ENCODE data around the gene CYP2C9. TPM values are rescaled to one million over a fixed set of nuclear protein-coding genes. Genes with fewer than 3 reads are reported as not detected.

The CYP2C9 gene
- total and polyA plus RNA-seq, 2 donors (not counting 3 experiments of a cell fraction or from before 2014, with no cell fraction given) = not detected

DNA sequence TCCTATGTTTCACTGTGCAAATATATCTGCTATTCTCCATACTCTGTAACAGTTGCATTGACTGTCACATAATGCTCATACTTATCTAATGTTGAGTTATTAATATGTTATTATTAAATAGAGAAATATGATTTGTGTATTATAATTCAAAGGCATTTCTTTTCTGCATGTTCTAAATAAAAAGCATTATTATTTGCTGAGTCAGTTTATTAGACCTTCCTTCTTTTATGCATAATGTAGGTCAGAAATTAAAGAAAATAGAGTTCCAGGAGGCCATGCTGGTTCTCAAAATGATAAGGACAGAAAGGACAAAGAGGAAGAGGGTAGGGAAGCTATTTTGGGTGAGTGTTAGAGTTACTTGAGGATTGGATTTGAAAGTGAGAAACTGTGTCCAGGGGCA lies 50.7 kb downstream of the CYP2C9 start:
- dilution Hi-C loops (cut with MboI; ENCODE audit: extremely low pct_ligation_motif_present, low sequenced_read_pairs) (no loop called here), intact Hi-C loops (cut with micrococcal nuclease) (no loop called here)
- H3K4me3 ChIP-seq (replicated peaks in 1 of 3; ENCODE audit: insufficient read depth in 1 of 3, low read depth in 1 of 3, low read length in 3 of 3) = no peak overlapping the region
- no peak overlapping the region for H3K4me2 ChIP-seq (ENCODE audit: insufficient read depth, low read length)
- no peaks in the 10 kb centered on the region for H3K36me3 ChIP-seq (ENCODE audit: control insufficient read depth in 2 of 2, extremely low read depth in 1 of 2, insufficient read depth in 2 of 2, low read length in 2 of 2)
- no peaks in the 10 kb centered on the region for H3K4me1 ChIP-seq (ENCODE audit: control insufficient read depth, extremely low read depth, insufficient read depth, low read length)
- H3K9ac ChIP-seq (replicated peaks; ENCODE audit: extremely low read depth, insufficient read depth, low read length) = no peak overlapping the region
- DNase-seq (ENCODE audit: low read depth, low spot score) (no peak), FAIRE-seq (no peak)
- no TSS peak for BruUV-seq (replicated peaks)
- no peaks in the 10 kb centered on the region for H3K9me3 ChIP-seq (replicated peaks; ENCODE audit: control insufficient read depth, insufficient read depth, low read length)
- TF ChIP-seq POLR2AphosphoS5 (IDR thresholded peaks at IDR 0.05; ENCODE audit: insufficient read depth, low read depth, low read length) (no peak), JUN (IDR thresholded peaks at IDR 0.05; ENCODE audit: borderline replicate concordance, insufficient read depth, insufficient read length, low read depth) (no peak), FOS (IDR thresholded peaks at IDR 0.05; ENCODE audit: borderline replicate concordance, insufficient read depth, low read length) (no peak), POLR2A (IDR thresholded peaks at IDR 0.05; ENCODE audit: low read depth, low read length) (no peak), EZH2 (IDR thresholded peaks at IDR 0.05; ENCODE audit: borderline replicate concordance, low read depth, low read length, severe bottlenecking) (no peak), MYC (IDR thresholded peaks at IDR 0.05; ENCODE audit: low read depth, low read length) (no peak), GATA2 (IDR thresholded peaks at IDR 0.05; ENCODE audit: insufficient read depth, insufficient read length, low read depth, low read length) (no peak)
- TF ChIP-seq, protein P1, sequence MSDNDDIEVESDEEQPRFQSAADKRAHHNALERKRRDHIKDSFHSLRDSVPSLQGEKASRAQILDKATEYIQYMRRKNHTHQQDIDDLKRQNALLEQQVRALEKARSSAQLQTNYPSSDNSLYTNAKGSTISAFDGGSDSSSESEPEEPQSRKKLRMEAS (IDR thresholded peaks at IDR 0.05; ENCODE audit: insufficient read depth, insufficient read length) = no peak
- TF ChIP-seq, protein P2, sequence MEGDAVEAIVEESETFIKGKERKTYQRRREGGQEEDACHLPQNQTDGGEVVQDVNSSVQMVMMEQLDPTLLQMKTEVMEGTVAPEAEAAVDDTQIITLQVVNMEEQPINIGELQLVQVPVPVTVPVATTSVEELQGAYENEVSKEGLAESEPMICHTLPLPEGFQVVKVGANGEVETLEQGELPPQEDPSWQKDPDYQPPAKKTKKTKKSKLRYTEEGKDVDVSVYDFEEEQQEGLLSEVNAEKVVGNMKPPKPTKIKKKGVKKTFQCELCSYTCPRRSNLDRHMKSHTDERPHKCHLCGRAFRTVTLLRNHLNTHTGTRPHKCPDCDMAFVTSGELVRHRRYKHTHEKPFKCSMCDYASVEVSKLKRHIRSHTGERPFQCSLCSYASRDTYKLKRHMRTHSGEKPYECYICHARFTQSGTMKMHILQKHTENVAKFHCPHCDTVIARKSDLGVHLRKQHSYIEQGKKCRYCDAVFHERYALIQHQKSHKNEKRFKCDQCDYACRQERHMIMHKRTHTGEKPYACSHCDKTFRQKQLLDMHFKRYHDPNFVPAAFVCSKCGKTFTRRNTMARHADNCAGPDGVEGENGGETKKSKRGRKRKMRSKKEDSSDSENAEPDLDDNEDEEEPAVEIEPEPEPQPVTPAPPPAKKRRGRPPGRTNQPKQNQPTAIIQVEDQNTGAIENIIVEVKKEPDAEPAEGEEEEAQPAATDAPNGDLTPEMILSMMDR (IDR thresholded peaks at IDR 0.05; ENCODE audit: extremely low read depth in 1 of 2, insufficient read depth in 1 of 2, low read depth in 1 of 2, low read length in 2 of 2) = no peak
- no peaks in the 10 kb centered on the region for H3K79me2 ChIP-seq (ENCODE audit: control insufficient read depth, insufficient read depth, low read length)
- no peak overlapping the region for H2AFZ ChIP-seq (ENCODE audit: low read depth, low read length)
- H4K20me1 ChIP-seq (replicated peaks; ENCODE audit: control insufficient read depth, extremely low read depth, insufficient read depth, low read length) = no peaks in the 10 kb centered on the region
- no peak overlapping the region for H3K27ac ChIP-seq (ENCODE audit: insufficient read depth, low read depth, low read length)
- POLR2A ChIA-PET = no interaction called here
- CTCF ChIA-PET = no interaction called here
- H3K9me1 ChIP-seq (replicated peaks; ENCODE audit: control insufficient read depth, extremely low read depth, insufficient read depth, low read length) = no peaks in the 10 kb centered on the region
- no peaks in the 10 kb centered on the region for H3K27me3 ChIP-seq (ENCODE audit: control insufficient read depth in 2 of 2, insufficient read depth in 2 of 2, low read length in 2 of 2)
